Gastroesophageal sphincter (tissue), 4 donors: ENCODE measurements around the gene ETV6. TPM values are rescaled to one million over a fixed set of nuclear protein-coding genes. Genes with fewer than 3 reads are reported as not detected.
"Not testable (repeated sequence)": the region's sequence is repeated elsewhere in the genome, so short reads cannot be mapped to it uniquely, and the experiment has no call there.

Experiments used
- ATAC-seq: fragments of 150-250 bp; one replicate; pipeline ENCODE4 v1.9.1; 2016; ENCODE audit warnings: mild to moderate bottlenecking, moderate library complexity
- H3K27ac ChIP-seq, 4 donors: fragments of 200-600 bp; sonication (generic) in 3 of 4; 1 replicate in 3 of 4; 2 replicates in 1 of 4; pipeline ENCODE4 v1.5.1; 2016 to 2019
- H3K27me3 ChIP-seq: fragments of 200-600 bp; sonication (generic); one replicate; pipeline ENCODE4 v1.5.1; 2019
- H3K36me3 ChIP-seq, 2 donors: fragments of 200-600 bp; sonication (generic); one replicate each; pipeline ENCODE4 v1.5.1; 2019; ENCODE audit warnings: control low read depth in 1 of 2
- H3K4me1 ChIP-seq, 3 donors: fragments of 200-600 bp; sonication (generic); 1 replicate in 2 of 3; 2 replicates in 1 of 3; pipeline ENCODE4 v1.5.1; 2016 to 2019; ENCODE audit warnings: control low read depth in 2 of 3
- H3K4me3 ChIP-seq, 2 donors: fragments of 200-600 bp; sonication (generic); one replicate each; pipeline ENCODE4 v1.5.1; 2019; ENCODE audit warnings: mild to moderate bottlenecking in 1 of 2, moderate library complexity in 1 of 2
- H3K9me3 ChIP-seq, 3 donors: fragments of 200-600 bp; sonication (generic); one replicate each; pipeline ENCODE4 v1.5.1; 2017 to 2019; ENCODE audit warnings: control low read depth in 2 of 3
- CTCF ChIP-seq, 4 experiments: fragments of 200-600 bp in 2 of 4; fragments of 450-650 bp in 2 of 4; sonication (generic) in 1 of 4; IDR thresholded peaks; one replicate each; pipeline ENCODE4 v1.5.1; 2017 to 2019; ENCODE audit warnings: antibody characterized with exemption in 4 of 4, mild to moderate bottlenecking in 2 of 4, moderate library complexity in 2 of 4
- EP300 ChIP-seq: sonication (generic); formaldehyde crosslinking; IDR thresholded peaks from one replicate; pipeline ENCODE4 v1.6.1; 2017; ENCODE audit warnings: antibody characterized with exemption, mild to moderate bottlenecking
- POLR2A ChIP-seq, 2 donors: fragments of 450-650 bp; IDR thresholded peaks; one replicate each; pipeline ENCODE4 v1.6.1; 2017; ENCODE audit warnings: antibody characterized with exemption in 2 of 2, mild to moderate bottlenecking in 2 of 2, moderate library complexity in 1 of 2
- POLR2AphosphoS5 ChIP-seq: sonication (generic); formaldehyde crosslinking; IDR thresholded peaks from one replicate; pipeline ENCODE4 v1.6.1; 2017; ENCODE audit warnings: antibody characterized with exemption
- WGBS, 2 donors: methylation state at CpG; one replicate each; pipeline ENCODE4 v1.1.5; 2018; ENCODE audit warnings: low coverage in 1 of 2; 5-methylcytosine and 5-hydroxymethylcytosine counted together
- total RNA-seq, 4 donors: library from RNA; depleted of rRNA; stranded (reverse); fragments of >200 nt; gene quantifications; one replicate each; pipeline ENCODE4 v1.1.0, GENCODE V29; 2016

The ETV6 gene
- total RNA-seq, 4 donors from 2014 or later = 18.7 to 30.1 (median 21.1) TPM

DNA sequence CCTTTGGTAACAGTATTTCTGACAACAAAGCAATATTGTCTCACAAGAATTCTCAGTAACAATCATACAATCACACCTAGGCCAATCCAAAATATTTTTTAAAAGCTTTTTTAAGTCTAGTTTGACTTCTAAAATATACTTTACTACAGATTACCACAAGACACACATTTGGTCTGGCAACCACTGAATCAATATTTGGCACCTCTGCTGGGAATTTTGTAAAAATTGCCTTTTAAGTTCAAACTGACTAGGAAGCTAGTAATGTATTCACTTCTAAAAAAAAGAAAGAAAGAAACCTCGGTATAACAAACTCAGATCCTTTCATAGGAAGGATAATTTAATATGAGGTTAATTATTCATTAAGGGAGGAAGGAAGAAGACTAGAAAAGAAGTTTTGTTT is 18.2 kb upstream of the ETV6 start:
- Histone ChIP-seq H3K27ac (no peak overlapping the region), H3K36me3 (no peaks in the 10 kb centered on the region), H3K4me3 (no peak overlapping the region), H3K27me3 (no peaks in the 10 kb centered on the region), H3K9me3 (no peaks in the 10 kb centered on the region), H3K4me1 (no peaks in the 10 kb centered on the region)
- 42 to 75% methylated on average over 1 of the region's 1 CpG for WGBS, 2 donors
- ATAC-seq = no peak
- TF ChIP-seq EP300 (no peak), CTCF (IDR thresholded peaks at IDR 0.05) (no peak), POLR2A (IDR thresholded peaks at IDR 0.05) (no peak), POLR2AphosphoS5 (no peak)

GRCh38 chr12:11631881-11632280 is 17.6 kb upstream of the ETV6 start:
- H3K9me3 ChIP-seq, H3K27me3 ChIP-seq, H3K36me3 ChIP-seq, H3K27ac ChIP-seq, ATAC-seq, H3K4me1 ChIP-seq, H3K4me3 ChIP-seq: not testable (repeated sequence)
- whole genome bisulfite sequencing, 2 donors = 89 to 96% methylated on average over 5 to 8 of the region's 9 CpGs

- TF ChIP-seq POLR2AphosphoS5 (no peak), POLR2A (IDR thresholded peaks at IDR 0.05) (no peak), EP300 (no peak), CTCF (IDR thresholded peaks at IDR 0.05) (no peak)
- Histone ChIP-seq H3K4me3 (no peak overlapping the region), H3K4me1 (no peaks in the 10 kb centered on the region), H3K27me3 (no peaks in the 10 kb centered on the region), H3K27ac (no peak overlapping the region), H3K36me3 (no peaks in the 10 kb centered on the region), H3K9me3 (no peaks in the 10 kb centered on the region)
- 52 to 62% methylated on average over 3 to 5 of the region's 6 CpGs for WGBS, 2 donors
- no peak for ATAC-seq
Measured at GRCh38 chr12:11633968-11634367, 15.5 kb upstream of the ETV6 start.

GRCh38 chr12:11635341-11635740 is 14.1 kb upstream of the ETV6 start:
- no peak overlapping the region for H3K4me3 ChIP-seq
- 94 to 100% methylated on average over 2 of the region's 2 CpGs for WGBS, 2 donors
- H3K9me3 ChIP-seq = no peaks in the 10 kb centered on the region
- ATAC-seq = no peak
- no peaks in the 10 kb centered on the region for H3K4me1 ChIP-seq
- H3K27ac ChIP-seq = no peak overlapping the region
- H3K36me3 ChIP-seq = no peaks in the 10 kb centered on the region
- no peak for TF ChIP-seq CTCF (IDR thresholded peaks at IDR 0.05)
- TF ChIP-seq EP300 = no peak
- no peak for TF ChIP-seq POLR2A (IDR thresholded peaks at IDR 0.05)
- no peak for TF ChIP-seq POLR2AphosphoS5
- H3K27me3 ChIP-seq = no peaks in the 10 kb centered on the region

DNA sequence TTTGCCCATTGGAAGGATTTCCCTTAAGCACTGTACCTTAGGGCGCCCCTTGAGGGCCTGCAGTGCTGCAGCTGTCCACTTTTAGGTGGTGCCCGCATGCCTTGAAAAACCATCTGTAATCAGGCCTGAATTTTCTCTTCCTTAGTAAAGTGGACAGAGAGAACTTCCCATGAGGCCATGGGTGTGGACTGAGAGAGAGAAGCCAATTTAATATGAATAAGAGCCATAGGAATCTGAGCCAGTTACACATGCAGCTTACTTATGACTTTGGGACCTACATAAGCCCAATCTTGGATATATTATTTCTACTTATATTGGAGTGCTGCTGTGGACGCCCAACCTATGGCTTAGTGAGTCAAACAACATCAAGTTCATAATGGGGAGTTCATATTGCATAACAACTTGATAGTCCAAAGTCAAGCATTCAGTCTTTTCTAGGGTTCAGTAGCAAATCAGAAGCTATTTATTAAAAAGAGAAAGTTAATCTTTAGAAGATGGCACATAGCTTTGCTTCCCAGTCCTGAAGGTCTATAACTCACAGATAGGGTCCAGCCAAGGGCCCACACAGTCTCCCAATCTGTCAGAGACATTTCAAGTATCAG is 11.1 kb upstream of the ETV6 start:
- H3K27ac ChIP-seq = no peak overlapping the region
- ATAC-seq = no peak

DNA sequence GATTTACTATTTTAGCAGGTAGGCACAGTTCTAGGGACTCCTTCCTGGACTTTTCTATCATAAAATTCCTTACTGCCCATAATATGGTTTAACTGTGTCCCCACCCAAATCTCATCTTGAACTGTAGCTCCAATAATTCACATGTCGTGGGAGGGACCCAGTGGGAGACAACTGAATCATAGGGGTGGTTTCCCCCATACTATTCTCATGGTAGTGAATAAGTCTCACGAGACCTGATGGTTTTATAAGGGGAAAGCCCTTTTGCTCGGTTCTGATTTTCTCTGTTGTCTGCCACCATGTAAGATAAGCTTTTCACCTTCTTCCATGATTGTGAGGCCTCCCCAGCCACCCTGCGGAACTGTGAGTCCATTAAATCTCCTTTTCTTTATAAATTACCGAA is 10.0 kb upstream of the ETV6 start:
- Histone ChIP-seq H3K27ac (no peak overlapping the region), H3K27me3 (no peaks in the 10 kb centered on the region), H3K4me3 (no peak overlapping the region), H3K4me1 (no peaks in the 10 kb centered on the region), H3K36me3 (no peaks in the 10 kb centered on the region), H3K9me3 (no peaks in the 10 kb centered on the region)
- TF ChIP-seq POLR2AphosphoS5 = no peak
- no peak for TF ChIP-seq EP300
- TF ChIP-seq CTCF (IDR thresholded peaks at IDR 0.05) = no peak
- no peak for TF ChIP-seq POLR2A (IDR thresholded peaks at IDR 0.05)
- no peak for ATAC-seq
- 88 to 95% methylated on average over 5 of the region's 5 CpGs for WGBS, 2 donors

More for the DNA sequence above, 11.1 kb upstream of the ETV6 start:
- H3K27me3 ChIP-seq = no peaks in the 10 kb centered on the region
- H3K9me3 ChIP-seq = no peaks in the 10 kb centered on the region
- H3K36me3 ChIP-seq = no peaks in the 10 kb centered on the region
- 97 to 100% methylated on average over 2 to 3 of the region's 3 CpGs for WGBS, 2 donors
- no peaks in the 10 kb centered on the region for H3K4me1 ChIP-seq
- no peak overlapping the region for H3K4me3 ChIP-seq
- no peak for TF ChIP-seq POLR2A (IDR thresholded peaks at IDR 0.05)
- no peak for TF ChIP-seq POLR2AphosphoS5
- no peak for TF ChIP-seq EP300
